DOHH2 (cell line): Measurements from ENCODE around the gene ARHGAP1.

ENCODE experiments used
- EZH2phosphoT487 ChIP-seq: fragments of 200-600 bp; sonication (generic); IDR thresholded peaks from 2 replicates; pipeline ENCODE4 v1.6.1; 2017; ENCODE audit warnings: borderline replicate concordance, mild to moderate bottlenecking, antibody characterized with exemption, low read length, moderate library complexity, mixed read lengths
- TF ChIP-seq, protein P1 (sequence below): fragments of 200-600 bp; sonication (generic); IDR thresholded peaks from one replicate; pipeline ENCODE4 v1.5.1; 2014; ENCODE audit warnings: antibody characterized with exemption, mild to moderate bottlenecking, low read depth, low read length; ENCODE audit not compliant: poor library complexity, severe bottlenecking

DNA sequence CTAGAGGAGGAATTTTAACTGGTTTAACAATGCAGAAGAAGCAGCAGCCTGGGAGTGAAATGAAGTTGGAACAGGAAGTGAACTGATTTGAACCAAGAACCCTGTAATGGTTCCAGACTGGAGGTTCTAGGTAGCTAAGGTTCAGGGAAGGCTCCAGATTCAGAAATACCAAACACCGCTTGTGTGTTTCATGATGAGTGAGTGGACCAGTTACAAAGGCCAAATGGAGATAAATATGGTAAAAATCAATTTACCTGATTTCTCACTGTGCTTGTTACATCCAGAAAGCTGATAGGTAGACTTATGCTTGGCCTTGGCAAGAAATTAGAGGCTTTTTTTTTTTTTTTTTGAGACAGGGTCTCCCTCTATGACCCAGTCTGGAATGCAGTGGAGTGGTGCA, 70.2 kb downstream of the ARHGAP1 start:
- TF ChIP-seq, protein P1, sequence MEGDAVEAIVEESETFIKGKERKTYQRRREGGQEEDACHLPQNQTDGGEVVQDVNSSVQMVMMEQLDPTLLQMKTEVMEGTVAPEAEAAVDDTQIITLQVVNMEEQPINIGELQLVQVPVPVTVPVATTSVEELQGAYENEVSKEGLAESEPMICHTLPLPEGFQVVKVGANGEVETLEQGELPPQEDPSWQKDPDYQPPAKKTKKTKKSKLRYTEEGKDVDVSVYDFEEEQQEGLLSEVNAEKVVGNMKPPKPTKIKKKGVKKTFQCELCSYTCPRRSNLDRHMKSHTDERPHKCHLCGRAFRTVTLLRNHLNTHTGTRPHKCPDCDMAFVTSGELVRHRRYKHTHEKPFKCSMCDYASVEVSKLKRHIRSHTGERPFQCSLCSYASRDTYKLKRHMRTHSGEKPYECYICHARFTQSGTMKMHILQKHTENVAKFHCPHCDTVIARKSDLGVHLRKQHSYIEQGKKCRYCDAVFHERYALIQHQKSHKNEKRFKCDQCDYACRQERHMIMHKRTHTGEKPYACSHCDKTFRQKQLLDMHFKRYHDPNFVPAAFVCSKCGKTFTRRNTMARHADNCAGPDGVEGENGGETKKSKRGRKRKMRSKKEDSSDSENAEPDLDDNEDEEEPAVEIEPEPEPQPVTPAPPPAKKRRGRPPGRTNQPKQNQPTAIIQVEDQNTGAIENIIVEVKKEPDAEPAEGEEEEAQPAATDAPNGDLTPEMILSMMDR, result no peak
- TF ChIP-seq EZH2phosphoT487, result no peak
